ENCODE results near the gene MDK.

Gene MDK

DNA sequence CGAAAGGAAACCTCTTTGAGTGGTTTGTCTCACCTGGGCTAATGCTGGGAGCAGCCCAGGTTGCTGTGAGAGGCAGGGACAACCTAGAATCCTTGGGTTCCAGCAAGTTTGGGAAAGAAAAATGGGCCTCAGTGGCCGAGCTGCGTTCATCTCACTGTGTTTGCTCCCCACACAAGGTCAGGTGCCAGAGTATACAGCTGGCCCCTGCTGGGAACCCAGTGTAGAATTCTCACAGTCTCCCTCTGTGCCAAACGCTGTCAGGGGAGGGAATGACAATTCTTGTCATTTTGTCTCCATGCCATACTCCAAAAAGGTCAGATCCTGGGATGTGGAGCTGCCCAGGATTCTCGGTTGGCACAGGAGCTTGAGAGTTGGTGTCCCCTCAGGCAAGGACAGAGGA lies 29.9 kb upstream of the MDK start:
- Histone ChIP-seq H3K27ac (peak overlapping the region in 8 of 11 experiments; percentile 6 to 49 (median 30); a peak in 11 of 22 replicates), H3K4me2 (peak overlapping the region; percentile 57 to 73 (median 66)), H4K20me1 (peaks cover 73 to 98% (median 89%) of the 10 kb centered on the region in 11 experiments), H3K36me3 (peaks cover 10 to 59% (median 33%) of the 10 kb centered on the region in 11 experiments; a peak in 18 of 22 replicates), H3K4me1 (peaks cover 72 to 87% (median 77%) of the 10 kb centered on the region in 10 experiments), H3K4me3 (no peak overlapping the region), H3K27me3 (no peaks in the 10 kb centered on the region), H3K9ac (peak overlapping the region; percentile 24 to 69 (median 47); a peak in 19 of 22 replicates), H3K9me3 (replicated peaks in 1 of 11) (no peaks in the 10 kb centered on the region)
- TF ChIP-seq Cebpa-rat (IDR thresholded peaks at IDR 0.05) = no peak

DNA sequence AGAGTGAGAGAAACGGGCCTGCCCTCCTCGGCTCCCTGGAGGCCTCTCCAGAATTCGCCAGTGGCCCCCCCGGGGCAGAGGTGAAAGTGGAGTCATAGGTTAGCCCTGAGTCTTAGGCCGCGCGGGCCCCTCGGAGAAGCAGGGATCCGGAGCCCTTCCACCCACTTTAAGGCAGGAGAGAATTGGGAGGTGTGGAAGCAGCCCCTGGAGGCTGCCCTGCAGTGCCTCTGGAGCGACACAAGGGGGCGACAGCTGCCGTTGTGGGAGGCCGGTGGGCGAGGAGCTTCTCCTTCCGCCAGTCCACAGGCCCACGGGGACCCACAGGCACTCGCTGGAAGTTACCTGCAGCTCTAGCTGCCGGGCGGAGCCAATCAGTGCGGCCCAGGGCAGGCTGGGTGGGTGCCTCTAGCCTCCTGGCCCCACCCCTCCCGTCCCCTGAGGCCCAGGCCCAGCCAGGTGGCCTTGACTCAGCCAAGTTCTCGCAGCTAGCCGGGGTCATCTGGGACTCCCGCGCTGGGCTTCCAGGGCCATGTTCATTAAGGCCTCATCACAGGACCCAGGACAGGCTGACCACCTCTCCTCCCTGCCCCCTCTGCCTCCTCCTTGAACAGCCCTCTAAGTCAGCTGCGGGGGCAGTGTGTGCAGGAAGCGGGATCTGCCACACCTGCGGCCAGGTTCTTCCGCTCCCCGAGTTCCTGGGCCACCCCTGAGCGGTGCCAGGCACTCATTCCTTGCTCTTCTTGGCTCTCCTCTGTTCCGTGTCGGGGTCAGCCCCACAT lies 29.2 kb upstream of the MDK start:
- Histone ChIP-seq H3K27me3 (no peaks in the 10 kb centered on the region), H4K20me1 (peaks cover 77 to 100% (median 95%) of the 10 kb centered on the region in 11 experiments), H3K4me3 (no peak overlapping the region; a peak in 1 of 20 replicates), H3K27ac (peak overlapping the region in 8 of 11 experiments; percentile 6 to 49 (median 30); a peak in 14 of 22 replicates), H3K9ac (peak overlapping the region; percentile 24 to 69 (median 47); a peak in 19 of 22 replicates), H3K4me1 (peaks cover 70 to 90% (median 80%) of the 10 kb centered on the region in 10 experiments), H3K36me3 (peaks cover 13 to 65% (median 35%) of the 10 kb centered on the region in 11 experiments; a peak in 18 of 22 replicates), H3K9me3 (replicated peaks in 1 of 11) (no peaks in the 10 kb centered on the region), H3K4me2 (peak overlapping the region; percentile 57 to 73 (median 66))
- TF ChIP-seq Cebpa-rat (IDR thresholded peaks at IDR 0.05) = no peak

DNA sequence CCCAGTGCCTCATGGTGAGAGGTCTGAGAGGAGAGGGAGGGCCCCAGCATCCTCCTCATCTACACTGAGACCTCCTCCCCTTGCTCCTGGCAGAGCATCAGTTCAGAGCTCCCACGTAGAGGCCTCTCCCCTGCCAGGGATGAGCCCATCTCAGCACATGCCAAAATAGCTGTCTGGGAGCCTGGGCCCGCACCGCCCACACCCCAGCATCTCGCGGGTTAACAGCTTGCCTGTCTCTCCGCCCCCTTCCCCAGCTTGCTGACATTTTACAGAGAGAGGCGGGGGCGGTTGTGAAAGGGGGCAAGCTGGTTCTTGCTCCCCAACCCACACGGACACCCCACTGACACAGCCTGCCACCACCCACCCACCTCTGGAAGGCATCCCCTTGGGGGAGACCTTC lies 27.8 kb upstream of the MDK start:
- peak overlapping the region; percentile 14 to 65 (median 44); a peak in 18 of 22 replicates for H3K9ac ChIP-seq
- peaks cover 74 to 100% (median 97%) of the 10 kb centered on the region in 11 experiments for H4K20me1 ChIP-seq
- peak overlapping the region; percentile 47 to 73 (median 66) for H3K4me2 ChIP-seq
- no peak for TF ChIP-seq Cebpa-rat (IDR thresholded peaks at IDR 0.05)
- H3K4me3 ChIP-seq = no peak overlapping the region
- peaks cover 68 to 94% (median 79%) of the 10 kb centered on the region in 10 experiments for H3K4me1 ChIP-seq
- H3K27me3 ChIP-seq = no peaks in the 10 kb centered on the region
- peak overlapping the region in 6 of 11 experiments; percentile 12 to 46 (median 38); a peak in 10 of 22 replicates for H3K27ac ChIP-seq
- H3K36me3 ChIP-seq = peaks cover 13 to 72% (median 43%) of the 10 kb centered on the region in 11 experiments; a peak in 18 of 22 replicates
- no peaks in the 10 kb centered on the region for H3K9me3 ChIP-seq (replicated peaks in 1 of 11)

DNA sequence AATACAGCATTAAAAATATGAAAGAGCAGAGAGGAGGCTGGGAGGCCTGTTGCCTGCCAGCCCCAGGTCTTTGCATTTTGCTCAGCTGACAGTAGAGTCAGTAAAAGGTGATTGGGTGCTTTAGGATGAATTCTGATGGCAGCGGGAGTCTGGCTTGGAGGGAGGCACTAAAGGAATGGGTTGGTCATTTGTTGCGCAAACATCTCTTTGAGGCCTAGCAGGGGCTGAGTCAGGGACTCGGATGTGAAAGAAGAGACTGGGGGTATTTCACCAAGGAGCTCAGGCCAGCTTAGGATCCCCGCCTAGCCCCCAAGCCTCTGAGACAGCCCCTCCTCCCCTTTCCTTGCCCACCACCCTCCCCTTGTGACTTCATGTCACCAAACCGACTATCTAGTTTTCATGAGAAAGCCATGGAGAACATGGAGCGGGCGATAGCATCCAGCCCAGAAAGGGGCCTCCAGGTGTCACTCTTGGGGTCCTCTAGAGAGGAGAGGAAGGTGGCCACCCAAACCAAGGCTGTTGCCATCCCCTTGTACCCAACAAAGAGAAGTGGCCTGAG lies 24.5 kb upstream of the MDK start:
- Histone ChIP-seq H3K27me3 (no peaks in the 10 kb centered on the region), H4K20me1 (peaks cover 49 to 100% (median 88%) of the 10 kb centered on the region in 11 experiments), H3K9me3 (replicated peaks in 1 of 11) (no peaks in the 10 kb centered on the region), H3K36me3 (peaks cover 7 to 50% (median 30%) of the 10 kb centered on the region in 11 experiments; a peak in 18 of 22 replicates), H3K4me1 (peaks cover 51 to 95% (median 67%) of the 10 kb centered on the region in 10 experiments), H3K27ac (peak overlapping the region in 6 of 11 experiments; percentile 11 to 55 (median 24); a peak in 8 of 22 replicates), H3K4me2 (peak overlapping the region; percentile 8 to 79 (median 43); a peak in 17 of 22 replicates), H3K9ac (peak overlapping the region in 6 of 11 experiments; percentile 3 to 48 (median 10); a peak in 4 of 22 replicates), H3K4me3 (no peak overlapping the region)
- peak in 6 of 11 experiments; percentile 13 to 59 (median 38); a peak in 5 of 22 replicates for TF ChIP-seq Cebpa-rat (IDR thresholded peaks at IDR 0.05)

DNA sequence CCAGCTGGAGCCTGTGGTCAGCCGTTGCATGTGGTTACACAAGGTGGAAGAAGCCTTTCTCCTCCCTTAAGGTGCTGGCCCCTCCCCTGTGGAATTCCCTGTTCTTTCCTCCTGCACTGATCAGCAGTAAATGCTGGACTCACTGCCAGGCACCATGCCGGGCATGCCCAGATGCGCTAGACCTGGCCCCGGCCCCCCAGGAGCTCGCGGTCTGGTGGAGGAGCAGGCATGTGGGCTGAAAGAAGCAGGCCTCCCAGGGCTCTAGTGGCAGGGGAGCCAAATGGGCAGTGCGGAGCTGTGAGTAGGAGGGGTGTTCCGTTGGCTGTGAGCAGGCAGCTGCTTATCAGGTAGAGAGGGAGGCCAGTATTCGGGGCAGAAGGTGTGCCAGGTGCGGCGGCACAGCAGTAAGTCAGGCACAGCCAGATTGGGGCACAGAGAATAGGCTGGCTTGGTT lies 24.0 kb upstream of the MDK start:
- H3K9ac ChIP-seq = peak overlapping the region in 4 of 11 experiments; percentile 4 to 48 (median 10); a peak in 2 of 22 replicates
- H3K27ac ChIP-seq = peak overlapping the region in 6 of 11 experiments; percentile 11 to 55 (median 24); a peak in 7 of 22 replicates

DNA sequence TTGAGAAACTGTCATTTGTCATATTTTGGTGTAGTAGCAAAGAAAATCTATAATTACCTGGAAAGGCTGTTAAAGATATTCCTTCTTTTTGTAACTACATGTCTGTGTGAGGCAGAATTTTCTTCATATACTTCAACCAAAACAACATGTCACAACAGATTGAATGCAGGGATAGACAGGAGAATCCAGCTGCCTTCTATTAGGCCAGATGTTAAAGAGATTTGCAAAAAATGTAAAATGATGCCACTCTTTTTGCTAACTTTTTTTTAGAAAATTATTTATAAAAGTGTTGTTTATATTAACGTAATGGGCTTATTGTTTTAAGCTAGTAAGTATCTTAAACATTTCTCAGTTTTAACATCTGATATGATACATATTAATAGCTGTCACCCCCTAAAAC lies 21.5 kb upstream of the MDK start:
- Histone ChIP-seq H3K36me3 (peaks cover 6 to 52% (median 25%) of the 10 kb centered on the region in 11 experiments; a peak in 18 of 22 replicates), H3K9me3 (replicated peaks in 1 of 11) (no peaks in the 10 kb centered on the region), H3K4me2 (peak overlapping the region in 3 of 11 experiments; percentile 96 to 97 (median 96); a peak in 1 of 22 replicates), H3K4me1 (peaks cover 51 to 95% (median 70%) of the 10 kb centered on the region in 10 experiments), H3K27me3 (no peaks in the 10 kb centered on the region), H3K9ac (no peak overlapping the region; a peak in 1 of 22 replicates), H3K27ac (peak overlapping the region in 2 of 11 experiments; percentile 86 to 92; a peak in 3 of 22 replicates), H4K20me1 (peaks cover 48 to 100% (median 89%) of the 10 kb centered on the region in 11 experiments), H3K4me3 (no peak overlapping the region)
- no peak for TF ChIP-seq Cebpa-rat (IDR thresholded peaks at IDR 0.05)

More for the DNA sequence above, 24.0 kb upstream of the MDK start:
- TF ChIP-seq Cebpa-rat (IDR thresholded peaks at IDR 0.05) = no peak
- H3K4me2 ChIP-seq = peak overlapping the region; percentile 8 to 79 (median 43); a peak in 17 of 22 replicates
- peaks cover 7 to 52% (median 25%) of the 10 kb centered on the region in 11 experiments; a peak in 18 of 22 replicates for H3K36me3 ChIP-seq
- H3K27me3 ChIP-seq = no peaks in the 10 kb centered on the region
- no peak overlapping the region for H3K4me3 ChIP-seq
- peaks cover 48 to 100% (median 88%) of the 10 kb centered on the region in 11 experiments for H4K20me1 ChIP-seq
- no peaks in the 10 kb centered on the region for H3K9me3 ChIP-seq (replicated peaks in 1 of 11)
- H3K4me1 ChIP-seq = peaks cover 51 to 95% (median 67%) of the 10 kb centered on the region in 10 experiments

DNA sequence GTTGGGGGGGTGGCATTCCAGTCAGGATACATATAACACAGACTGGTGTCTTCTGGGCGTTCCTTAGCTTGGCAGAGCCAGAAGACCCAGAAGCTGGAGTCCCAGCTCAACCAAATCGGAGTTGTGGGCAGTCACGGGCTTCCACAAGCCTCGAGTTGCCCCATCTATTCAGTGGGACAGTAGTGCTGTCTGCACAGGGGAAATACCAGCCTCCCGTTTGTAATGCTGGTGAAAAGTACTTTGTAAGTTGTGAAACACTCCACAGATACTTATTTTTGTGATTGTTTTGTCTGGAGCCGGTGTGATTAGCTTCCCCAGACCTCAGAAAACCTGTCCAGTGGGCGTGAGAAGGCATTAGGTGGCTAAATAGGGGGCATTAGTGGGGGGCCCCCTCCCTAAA lies 20.6 kb upstream of the MDK start:
- Histone ChIP-seq H3K36me3 (peaks cover 6 to 57% (median 27%) of the 10 kb centered on the region in 11 experiments; a peak in 18 of 22 replicates), H3K9ac (peak overlapping the region; percentile 77 to 85 (median 81)), H4K20me1 (peaks cover 55 to 100% (median 90%) of the 10 kb centered on the region in 11 experiments), H3K4me1 (peaks cover 61 to 96% (median 78%) of the 10 kb centered on the region in 10 experiments), H3K27me3 (no peaks in the 10 kb centered on the region), H3K9me3 (replicated peaks in 1 of 11) (no peaks in the 10 kb centered on the region), H3K4me2 (peak overlapping the region; percentile 95 to 100 (median 98)), H3K4me3 (peak overlapping the region; percentile 55 to 70 (median 62)), H3K27ac (peak overlapping the region; percentile 64 to 92 (median 88))
- TF ChIP-seq Cebpa-rat (IDR thresholded peaks at IDR 0.05) = peak in 2 of 11 experiments; percentile 21 to 31; a peak in 1 of 22 replicates

All from BLaER1 treated with 17β-estradiol and CSF1 and Interleukin-3, amounts not matched to agents 10 nM and 100 nM (cell line).